H1 (cell line): ENCODE results near the gene PCDHGB5. TPM values are rescaled to one million over a fixed set of nuclear protein-coding genes. Genes with fewer than 3 reads are reported as not detected.

Experiments
- CTCF ChIA-PET: fragments of 300-600 bp; sonication (Branson Sonifier 250); formaldehyde crosslinking; loops from one replicate; lab custom pipeline; 2021; ENCODE audit not compliant: partially characterized antibody; lab: Charles Lee
- POLR2A ChIA-PET: fragments of 300-600 bp; sonication (Branson Sonifier 250); formaldehyde crosslinking; loops from one replicate; lab custom pipeline; 2021; ENCODE audit warnings: inconsistent platforms; ENCODE audit not compliant: partially characterized antibody; lab: Charles Lee
- DNase-seq, 2 experiments: peaks; one replicate each; pipeline versions ENCODE4 v3.0.0 to v3.0.0-alpha.2; 2010 to 2022; ENCODE audit warnings: low spot score in 2 of 2, low read depth in 1 of 2, mixed read lengths in 1 of 2
- FAIRE-seq: peaks from 2 replicates; lab custom pipeline; 2011; peaks lifted over from hg19 to GRCh38; lab: Jason Lieb, UNC
- H2AFZ ChIP-seq: 2 replicates; pipeline ENCODE4 v1.8.1; 2012; ENCODE audit warnings: low read length, inconsistent platforms
- H2AK5ac ChIP-seq: 2 replicates; pipeline ENCODE4 v1.6.1; 2013; ENCODE audit warnings: low read depth, low read length
- H2BK120ac ChIP-seq: replicated peaks from 2 replicates; pipeline ENCODE3; 2013; ENCODE audit warnings: low read depth, low read length, inconsistent platforms
- H2BK12ac ChIP-seq: 2 replicates; pipeline ENCODE4 v1.6.1; 2013; ENCODE audit warnings: low read depth, low read length
- H2BK15ac ChIP-seq: 2 replicates; pipeline ENCODE4 v1.6.1; 2013; ENCODE audit warnings: low read length
- H2BK20ac ChIP-seq: 2 replicates; pipeline ENCODE4 v1.6.1; 2013; ENCODE audit warnings: low read length
- H2BK5ac ChIP-seq: 2 replicates; pipeline ENCODE4 v1.6.1; 2013; ENCODE audit warnings: low read depth, low read length
- H3K14ac ChIP-seq: 2 replicates; pipeline ENCODE4 v1.6.1; 2013; ENCODE audit warnings: inconsistent platforms; ENCODE audit not compliant: insufficient read length
- H3K18ac ChIP-seq: 2 replicates; pipeline ENCODE4 v1.6.1; 2013; ENCODE audit warnings: low read length; ENCODE audit errors: extremely low read depth
- H3K23ac ChIP-seq: 2 replicates; pipeline ENCODE4 v1.6.1; 2013; ENCODE audit warnings: inconsistent platforms; ENCODE audit not compliant: insufficient read length
- H3K23me2 ChIP-seq: 2 replicates; pipeline ENCODE4 v1.6.1; 2013; ENCODE audit warnings: low read depth, low read length
- H3K27ac ChIP-seq: 2 replicates; pipeline ENCODE4 v1.6.1; 2011; ENCODE audit warnings: low read depth, low read length, inconsistent platforms
- H3K27me3 ChIP-seq, 4 experiments: replicated peaks in 1 of 4; 1 replicate in 1 of 4; 2 replicates in 3 of 4; pipeline versions ENCODE4 v1.6.1 to v1.8.1; 2011 to 2013; ENCODE audit warnings: low read length in 3 of 4, mild to moderate bottlenecking in 3 of 4, inconsistent platforms in 2 of 4, mixed read lengths in 2 of 4, moderate library complexity in 1 of 4; ENCODE audit not compliant: control insufficient read depth in 3 of 4, insufficient read depth in 3 of 4; ENCODE audit errors: extremely low read depth in 1 of 4
- H3K36me3 ChIP-seq, 4 experiments: 2 replicates each; pipeline versions ENCODE4 v1.6.1 to v1.8.1; 2011 to 2013; ENCODE audit warnings: mild to moderate bottlenecking in 4 of 4, low read length in 3 of 4, moderate library complexity in 2 of 4, control low read depth in 1 of 4, inconsistent platforms in 1 of 4; ENCODE audit not compliant: insufficient read depth in 4 of 4, control insufficient read depth in 2 of 4
- H3K4ac ChIP-seq: replicated peaks from 2 replicates; pipeline ENCODE3; 2013; ENCODE audit warnings: low read length, low read depth, mixed read lengths, inconsistent platforms; ENCODE audit not compliant: insufficient read length
- H3K4me1 ChIP-seq, 4 experiments: replicated peaks in 1 of 4; 1 replicate in 1 of 4; 2 replicates in 3 of 4; pipeline versions ENCODE4 v1.6.1 to v1.8.1; 2011 to 2013; ENCODE audit warnings: low read length in 3 of 4, inconsistent platforms in 2 of 4, mixed read lengths in 1 of 4; ENCODE audit not compliant: insufficient read depth in 4 of 4, control insufficient read depth in 3 of 4
- H3K4me2 ChIP-seq, 2 experiments: 2 replicates each; pipeline versions ENCODE4 v1.6.1 to v1.8.1; 2011 to 2013; ENCODE audit warnings: low read depth in 2 of 2, low read length in 2 of 2, control low read depth in 1 of 2, inconsistent platforms in 1 of 2, mild to moderate bottlenecking in 1 of 2; ENCODE audit not compliant: insufficient read depth in 1 of 2
- H3K4me3 ChIP-seq, 4 experiments: fragments of 200-600, 300-600 bp in 1 of 4; sonication (generic), shearing (Covaris generic), sonication (Bioruptor Twin) in 1 of 4; 2 replicates each; pipeline versions ENCODE4 v1.5.1 to v1.8.1; 2011 to 2016; ENCODE audit warnings: low read length in 4 of 4, low read depth in 3 of 4, control low read depth in 2 of 4, inconsistent platforms in 2 of 4, mild to moderate bottlenecking in 2 of 4, mixed read lengths in 1 of 4, moderate library complexity in 1 of 4; ENCODE audit not compliant: insufficient read depth in 2 of 4; ENCODE audit errors: extremely low read depth in 1 of 4
- H3K56ac ChIP-seq: replicated peaks from 2 replicates; pipeline ENCODE3; 2013; ENCODE audit warnings: low read depth, mild to moderate bottlenecking, mixed read lengths, low read length, inconsistent platforms; ENCODE audit not compliant: insufficient read length
- H3K79me1 ChIP-seq: 2 replicates; pipeline ENCODE4 v1.6.1; 2013; ENCODE audit warnings: low read depth, low read length, control low read depth
- H3K79me2 ChIP-seq, 2 experiments: 2 replicates each; pipeline versions ENCODE4 v1.6.1 to v1.8.1; 2012 to 2013; ENCODE audit warnings: low read length in 2 of 2, mild to moderate bottlenecking in 2 of 2, inconsistent platforms in 1 of 2; ENCODE audit not compliant: insufficient read depth in 2 of 2, control insufficient read depth in 1 of 2
- H3K9ac ChIP-seq, 4 experiments: replicated peaks in 1 of 4; 1 replicate in 1 of 4; 2 replicates in 3 of 4; pipeline versions ENCODE4 v1.6.1 to v1.8.1; 2011 to 2013; ENCODE audit warnings: low read depth in 3 of 4, low read length in 3 of 4, control low read depth in 2 of 4, mild to moderate bottlenecking in 2 of 4, moderate library complexity in 2 of 4, inconsistent platforms in 1 of 4; ENCODE audit errors: extremely low read depth in 1 of 4
- H3K9me3 ChIP-seq, 2 experiments: 2 replicates each; pipeline versions ENCODE4 v1.6.1 to v1.8.1; 2012 to 2013; ENCODE audit warnings: mild to moderate bottlenecking in 2 of 2, moderate library complexity in 2 of 2, control low read depth in 1 of 2, inconsistent platforms in 1 of 2, low read depth in 1 of 2, low read length in 1 of 2, mixed read lengths in 1 of 2; ENCODE audit not compliant: insufficient read depth in 2 of 2
- H4K20me1 ChIP-seq, 2 experiments: replicated peaks in 1 of 2; 2 replicates each; pipeline versions ENCODE3 to v1.8.1; 2011 to 2013; ENCODE audit warnings: inconsistent platforms in 2 of 2, low read length in 2 of 2, mild to moderate bottlenecking in 1 of 2; ENCODE audit not compliant: insufficient read depth in 2 of 2, control insufficient read depth in 1 of 2
- H4K5ac ChIP-seq: 2 replicates; pipeline ENCODE4 v1.6.1; 2013; ENCODE audit warnings: low read length, low read depth, mixed read lengths, inconsistent platforms; ENCODE audit not compliant: insufficient read length
- H4K8ac ChIP-seq: 2 replicates; pipeline ENCODE4 v1.8.0; 2013; ENCODE audit warnings: mild to moderate bottlenecking, moderate library complexity, low read length, inconsistent platforms; ENCODE audit not compliant: insufficient read depth; ENCODE audit errors: extremely low read depth
- H4K91ac ChIP-seq: replicated peaks from 2 replicates; pipeline ENCODE3; 2013; ENCODE audit warnings: low read length, mixed read lengths, inconsistent platforms; ENCODE audit not compliant: insufficient read length
- ATF3 ChIP-seq: IDR thresholded peaks from 2 replicates; pipeline ENCODE4 v1.6.1; 2011; ENCODE audit warnings: low read depth, mild to moderate bottlenecking, low read length; ENCODE audit not compliant: insufficient read depth
- BCL11A ChIP-seq, 2 experiments: IDR thresholded peaks; one replicate each; pipeline ENCODE4 v1.6.1; 2011; ENCODE audit warnings: low read depth in 2 of 2, low read length in 2 of 2, mild to moderate bottlenecking in 2 of 2
- EP300 ChIP-seq, 2 experiments: IDR thresholded peaks; 1 replicate in 1 of 2; 2 replicates in 1 of 2; pipeline ENCODE4 v1.6.1; 2011 to 2012; ENCODE audit warnings: low read depth in 2 of 2, low read length in 2 of 2, mild to moderate bottlenecking in 2 of 2, borderline replicate concordance in 1 of 2, inconsistent platforms in 1 of 2, moderate library complexity in 1 of 2
- HDAC2 ChIP-seq, 2 experiments: fragments of 300-600 bp in 1 of 2; sonication (generic) in 1 of 2; IDR thresholded peaks; 2 replicates each; pipeline ENCODE4 v1.6.1; 2011 to 2012; ENCODE audit warnings: low read depth in 2 of 2, low read length in 2 of 2, mild to moderate bottlenecking in 2 of 2, moderate library complexity in 2 of 2, borderline replicate concordance in 1 of 2, inconsistent platforms in 1 of 2
- JUND ChIP-seq: IDR thresholded peaks from 2 replicates; pipeline ENCODE4 v1.6.1; 2011; ENCODE audit warnings: mild to moderate bottlenecking, improper control_type of control experiment, low read length
- KDM4A ChIP-seq: IDR thresholded peaks from one replicate; pipeline ENCODE4 v1.7.1; 2012; ENCODE audit warnings: low read depth, mild to moderate bottlenecking, moderate library complexity, low read length, inconsistent platforms; ENCODE audit not compliant: severe bottlenecking
- POLR2A ChIP-seq, 2 experiments: IDR thresholded peaks; 1 replicate in 1 of 2; 2 replicates in 1 of 2; pipeline ENCODE4 v1.6.1; 2011; ENCODE audit warnings: low read depth in 2 of 2, low read length in 2 of 2, mild to moderate bottlenecking in 2 of 2; ENCODE audit errors: control extremely low read depth in 1 of 2
- RXRA ChIP-seq: IDR thresholded peaks from 2 replicates; pipeline ENCODE4 v1.6.1; 2011; ENCODE audit warnings: low read depth, mild to moderate bottlenecking, low read length, moderate library complexity; ENCODE audit not compliant: insufficient read depth
- SP2 ChIP-seq: IDR thresholded peaks from 2 replicates; pipeline ENCODE4 v1.6.1; 2012; ENCODE audit warnings: mild to moderate bottlenecking, low read length, inconsistent platforms
- TBP ChIP-seq: IDR thresholded peaks from 2 replicates; pipeline ENCODE4 v1.6.1; 2011; ENCODE audit warnings: low read depth, low read length, improper control_type of control experiment
- TCF12 ChIP-seq: IDR thresholded peaks from 2 replicates; pipeline ENCODE4 v1.6.1; 2011; ENCODE audit warnings: low read depth, mild to moderate bottlenecking, low read length
- TEAD4 ChIP-seq: IDR thresholded peaks from 2 replicates; pipeline ENCODE4 v1.6.1; 2012; ENCODE audit warnings: low read depth, low read length, inconsistent platforms, mixed read lengths
- WGBS, 2 experiments: shearing (Covaris generic) in 1 of 2; methylation state at CpG; one replicate each; pipeline versions ENCODE4 v1.1.6 to v1.1.7; 2013 to 2015; ENCODE audit warnings: low lambda C conversion rate in 2 of 2, mixed read lengths in 2 of 2, inconsistent platforms in 1 of 2, low coverage in 1 of 2, missing lambda C conversion rate in 1 of 2; ENCODE audit not compliant: insufficient replicate concordance in 2 of 2, insufficient coverage in 1 of 2, insufficient read length in 1 of 2; ENCODE audit errors: extremely low coverage in 1 of 2, missing lambda C conversion rate in 1 of 2; 5-methylcytosine and 5-hydroxymethylcytosine counted together
- polyA plus RNA-seq, 7 experiments: library from polyadenylated mRNA; depleted of rRNA in 3 of 7; stranded (reverse) in 5 of 7; unstranded in 2 of 7; fragments of >200 nt in 5 of 7; fragments of 200-250 nt in 2 of 7; gene quantifications; 1 replicate in 5 of 7; 2 replicates in 1 of 7; 4 replicates in 1 of 7; pipeline versions ENCODE4 v1.2.1 to v1.2.3, GENCODE V29; 2011 to 2013; ENCODE audit warnings: missing spikeins in 2 of 7, mixed read lengths in 2 of 7
- total RNA-seq: library from RNA; stranded (reverse); fragmentation: NEBNext Ultra II Directional; extraction: Animal tissue kit (Norgen Biotek cat#: 25700); gene quantifications from 2 replicates; pipeline ENCODE4 v1.2.1, GENCODE V29; 2021

Gene PCDHGB5
- total and polyA plus RNA-seq, 2 of the 8 experiments (the other 6 are each of a cell fraction or from before 2014, with no cell fraction given) = 1.1 to 2.6 TPM

- no peak overlapping the region for H2BK5ac ChIP-seq
- DNase-seq (no peak), FAIRE-seq (no peak)
- H2BK15ac ChIP-seq = no peak overlapping the region
- no peak overlapping the region for H2AK5ac ChIP-seq
- no peak overlapping the region for H3K4me3 ChIP-seq
- H2BK20ac ChIP-seq = no peak overlapping the region
- H3K14ac ChIP-seq = no peak overlapping the region
- H3K27ac ChIP-seq = no peak overlapping the region
- CTCF ChIA-PET = interaction anchor here (1.2 to 23.3 kb wide), 9 partner anchors 10 to 130 kb away, joined by 3 to 1236 read pairs (median 9); partner anchors contain the start of genes PCDHGA10, PCDHGB1, PCDHGB6 and PCDHGC4
- H3K9me3 ChIP-seq = peaks cover 49 to 51% of the 10 kb centered on the region in 2 experiments
- peaks cover 2 to 34% (median 3%) of the 10 kb centered on the region in 4 experiments; a peak in 3 of 8 replicates for H3K36me3 ChIP-seq
- POLR2A ChIA-PET = no interaction called here
- H3K4me2 ChIP-seq = no peak overlapping the region
- no peaks in the 10 kb centered on the region for H4K20me1 ChIP-seq
- no peak overlapping the region for H3K9ac ChIP-seq
- 95% methylated on average over 35 of the region's 42 CpGs; no CpG with 5 or more reads in 1 of the 2 experiments for WGBS, 2 experiments
- peaks cover 0 to 12% (median 6%) of the 10 kb centered on the region in 4 experiments; a peak in 4 of 7 replicates for H3K27me3 ChIP-seq
- no peak overlapping the region for H4K5ac ChIP-seq
- H3K4me1 ChIP-seq = no peaks in the 10 kb centered on the region; a peak in 1 of 7 replicates
- H2BK12ac ChIP-seq = no peak overlapping the region
- no peaks in the 10 kb centered on the region for H3K23me2 ChIP-seq
- H4K8ac ChIP-seq = no peak overlapping the region
- H3K79me1 ChIP-seq = peaks cover 2% of the 10 kb centered on the region; the same call in 1 of the 2 replicates
- H4K91ac ChIP-seq = no peak overlapping the region
- no peaks in the 10 kb centered on the region; a peak in 1 of 4 replicates for H3K79me2 ChIP-seq
- H3K56ac ChIP-seq = no peak overlapping the region
- no peak overlapping the region for H2BK120ac ChIP-seq
- no peak overlapping the region for H2AFZ ChIP-seq
- H3K4ac ChIP-seq = no peak overlapping the region
- H3K18ac ChIP-seq = no peak overlapping the region
- H3K23ac ChIP-seq = no peak overlapping the region
- no peak for TF ChIP-seq EP300 (IDR thresholded peaks at IDR 0.05; ENCODE audit: borderline replicate concordance in 1 of 2, low read depth in 2 of 2, low read length in 2 of 2)
- TF ChIP-seq JUND = no peak
- no peak for TF ChIP-seq POLR2A (IDR thresholded peaks at IDR 0.05; ENCODE audit: control extremely low read depth in 1 of 2, low read depth in 2 of 2, low read length in 2 of 2)
- TF ChIP-seq KDM4A = no peak
- no peak for TF ChIP-seq BCL11A (IDR thresholded peaks at IDR 0.05; ENCODE audit: low read depth in 2 of 2, low read length in 2 of 2)
- TF ChIP-seq ATF3 = no peak
- TF ChIP-seq RXRA = no peak
- TF ChIP-seq TCF12 = no peak
- no peak for TF ChIP-seq HDAC2 (IDR thresholded peaks at IDR 0.05; ENCODE audit: borderline replicate concordance in 1 of 2, low read depth in 2 of 2, low read length in 2 of 2)
- no peak for TF ChIP-seq TBP
- no peak for TF ChIP-seq SP2
- no peak for TF ChIP-seq TEAD4
Observed at GRCh38 chr5:141422742-141423291, 25.1 kb downstream of the PCDHGB5 start.
